Stimulated activated CD4-positive, alpha-beta T cell treated with anti-CD3 and anti-CD28 coated beads, Interleukin-15, amount 100 ng/mL, for 48 hours (primary cell): ENCODE data around the gene EXTL2.
"Not testable (repeated sequence)": the region's sequence is repeated elsewhere in the genome, so short reads cannot be mapped to it uniquely, and the experiment has no call there.

Source experiments
- DNase-seq, 2 donors: peaks; one replicate each; pipeline ENCODE4 v3.0.0-alpha.2; 2020; ENCODE audit warnings: low read depth in 2 of 2

Gene EXTL2

GRCh38 chr1:100902365-100902764, 7.7 kb upstream of the EXTL2 start:
- no peak for DNase-seq

- DNase-seq, result peak; percentile 18 to 37
Observed at GRCh38 chr1:100896481-100896982, 1.9 kb upstream of the EXTL2 start.

GRCh38 chr1:100895540-100896480, 1.2 kb upstream of the EXTL2 start, which contains the start of gene SLC30A7:
Gene SLC30A7, plus strand, starts transcription at chr1:100896090. Its CDS starts 173 bp downstream, at chr1:100896263.
- peak; percentile 93 to 96 for DNase-seq

- DNase-seq, result no peak
Observed at GRCh38 chr1:100893718-100894117, 924 bp downstream of the EXTL2 start.

- DNase-seq, result no peak
Observed at GRCh38 chr1:100892554-100892953, 2.1 kb downstream of the EXTL2 start.

- no peak for DNase-seq
Observed at GRCh38 chr1:100891380-100891779, 3.3 kb downstream of the EXTL2 start.

- not testable (repeated sequence) for DNase-seq
Observed at GRCh38 chr1:100889869-100890482, 4.7 kb downstream of the EXTL2 start.

- not testable (repeated sequence) for DNase-seq
Observed at GRCh38 chr1:100889007-100889406, 5.6 kb downstream of the EXTL2 start.

GRCh38 chr1:100883963-100884362, 10.7 kb downstream of the EXTL2 start:
- no peak for DNase-seq

- DNase-seq, result no peak
Observed at GRCh38 chr1:100882698-100883097, 11.9 kb downstream of the EXTL2 start.

- no peak for DNase-seq
Observed at GRCh38 chr1:100881687-100882086, 13.0 kb downstream of the EXTL2 start.

- DNase-seq, result no peak
Observed at GRCh38 chr1:100879422-100879821, 15.2 kb downstream of the EXTL2 start.

GRCh38 chr1:100876291-100876690, 18.4 kb downstream of the EXTL2 start:
- no peak for DNase-seq

- no peak for DNase-seq
Observed at GRCh38 chr1:100875228-100875627, 19.4 kb downstream of the EXTL2 start.

GRCh38 chr1:100874433-100874832, 20.2 kb downstream of the EXTL2 start:
- no peak for DNase-seq

- no peak for DNase-seq
Observed at GRCh38 chr1:100869996-100870395, 24.6 kb downstream of the EXTL2 start.

GRCh38 chr1:100868364-100868995, 26.2 kb downstream of the EXTL2 start:
- DNase-seq, result no peak

- DNase-seq, result no peak
Observed at GRCh38 chr1:100866901-100867206, 27.8 kb downstream of the EXTL2 start.

GRCh38 chr1:100866041-100866900, 28.4 kb downstream of the EXTL2 start:
- no peak for DNase-seq

GRCh38 chr1:100862591-100862990, 32.1 kb downstream of the EXTL2 start:
- DNase-seq, result no peak

- no peak for DNase-seq
Observed at GRCh38 chr1:100861379-100861778, 33.3 kb downstream of the EXTL2 start.
